Activated naive CD8-positive, alpha-beta T cell (primary cell): ENCODE results near the gene DCLK2.

ENCODE experiments used
- H3K27ac Mint-ChIP-seq: one replicate; pipeline ENCODE4 v1.8.0; 2021; ENCODE audit warnings: mixed read lengths
- H3K27me3 Mint-ChIP-seq: one replicate; pipeline ENCODE4 v1.8.0; 2021; ENCODE audit warnings: mixed read lengths
- H3K36me3 Mint-ChIP-seq: one replicate; pipeline ENCODE4 v1.8.0; 2021; ENCODE audit warnings: mixed read lengths
- H3K4me1 Mint-ChIP-seq: one replicate; pipeline ENCODE4 v1.8.0; 2021; ENCODE audit warnings: low read depth, mixed read lengths
- H3K4me3 Mint-ChIP-seq: one replicate; pipeline ENCODE4 v1.8.0; 2021; ENCODE audit warnings: mild to moderate bottlenecking, mixed read lengths
- H3K9me3 Mint-ChIP-seq: one replicate; pipeline ENCODE4 v1.8.0; 2021; ENCODE audit warnings: low read depth, mixed read lengths

Gene DCLK2

GRCh38 chr4:150078041-150078578 is at the start of gene DCLK2:
TSS of gene DCLK2 (plus strand) at chr4:150078445. CDS start at chr4:150079028, 583 bp downstream.
- H3K4me3 Mint-ChIP-seq: peak within 1 kb of the TSS; percentile 80
- no peaks in the 10 kb centered on the region for H3K36me3 Mint-ChIP-seq
- peaks cover 2% of the 10 kb centered on the region for H3K4me1 Mint-ChIP-seq
- H3K27ac Mint-ChIP-seq: no peak within 1 kb of the TSS
- peaks cover 36% of the 10 kb centered on the region for H3K27me3 Mint-ChIP-seq
- H3K9me3 Mint-ChIP-seq: peaks cover 6% of the 10 kb centered on the region

DNA sequence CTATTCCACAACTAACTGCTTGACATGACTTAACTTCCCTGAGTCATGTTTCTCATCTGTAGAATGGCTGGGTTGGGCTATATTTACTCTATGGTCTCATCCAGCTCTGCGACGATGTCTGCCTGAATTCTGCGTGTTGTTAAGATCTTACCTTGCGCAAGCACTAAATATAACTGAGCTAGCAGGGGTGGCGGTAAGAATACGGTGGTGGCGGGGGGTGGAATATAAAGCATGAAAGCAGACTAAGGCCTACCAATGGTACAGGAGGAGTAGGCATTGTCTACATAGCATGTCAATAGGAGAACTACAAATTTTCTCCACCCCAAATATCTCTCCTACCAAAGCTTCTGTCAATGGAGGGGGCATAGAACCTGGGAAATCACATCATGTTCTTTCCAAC is 45.7 kb upstream of the DCLK2 start:
- Mint-ChIP-seq H3K4me3 (no peak overlapping the region), H3K4me1 (no peaks in the 10 kb centered on the region), H3K36me3 (no peaks in the 10 kb centered on the region), H3K27ac (no peak overlapping the region), H3K9me3 (peaks cover 7% of the 10 kb centered on the region), H3K27me3 (peaks cover 11% of the 10 kb centered on the region)

- Mint-ChIP-seq H3K36me3 (no peaks in the 10 kb centered on the region), H3K9me3 (peaks cover 7% of the 10 kb centered on the region), H3K4me3 (no peak overlapping the region), H3K27me3 (peaks cover 11% of the 10 kb centered on the region), H3K4me1 (no peaks in the 10 kb centered on the region), H3K27ac (no peak overlapping the region)
Measured at GRCh38 chr4:150033081-150033480, 45.2 kb upstream of the DCLK2 start.

DNA sequence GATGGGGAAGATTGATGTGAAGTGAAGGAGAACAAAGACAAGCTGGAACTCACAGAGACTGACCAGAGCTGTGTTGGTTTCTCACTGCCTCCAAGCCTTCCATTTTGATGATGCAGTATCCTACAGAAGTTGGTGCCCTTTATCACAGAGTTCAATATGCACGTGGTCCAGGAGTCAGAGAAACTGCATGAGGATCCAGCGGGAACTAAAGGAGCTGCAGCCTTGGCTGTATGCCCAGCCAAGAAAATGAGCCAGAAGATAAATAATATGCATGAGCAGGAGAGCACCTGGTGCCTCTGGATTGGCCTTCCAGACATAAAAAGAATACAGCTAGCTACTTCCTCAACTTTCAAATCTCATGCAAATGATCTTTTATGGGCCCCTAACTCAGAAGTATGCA is 44.3 kb upstream of the DCLK2 start:
- Mint-ChIP-seq H3K36me3 (no peaks in the 10 kb centered on the region), H3K9me3 (peaks cover 7% of the 10 kb centered on the region), H3K27ac (no peak overlapping the region), H3K27me3 (peaks cover 11% of the 10 kb centered on the region), H3K4me1 (no peaks in the 10 kb centered on the region), H3K4me3 (no peak overlapping the region)

GRCh38 chr4:150037251-150037856 is 40.9 kb upstream of the DCLK2 start:
- Mint-ChIP-seq H3K4me3 (no peak overlapping the region), H3K27me3 (peaks cover 10% of the 10 kb centered on the region), H3K4me1 (no peaks in the 10 kb centered on the region), H3K9me3 (peaks cover 7% of the 10 kb centered on the region), H3K27ac (no peak overlapping the region), H3K36me3 (no peaks in the 10 kb centered on the region)

GRCh38 chr4:150038335-150039076 is 39.7 kb upstream of the DCLK2 start:
- Mint-ChIP-seq H3K4me1 (no peaks in the 10 kb centered on the region), H3K9me3 (peaks cover 7% of the 10 kb centered on the region), H3K27ac (no peak overlapping the region), H3K36me3 (no peaks in the 10 kb centered on the region), H3K4me3 (no peak overlapping the region), H3K27me3 (peaks cover 9% of the 10 kb centered on the region)

DNA sequence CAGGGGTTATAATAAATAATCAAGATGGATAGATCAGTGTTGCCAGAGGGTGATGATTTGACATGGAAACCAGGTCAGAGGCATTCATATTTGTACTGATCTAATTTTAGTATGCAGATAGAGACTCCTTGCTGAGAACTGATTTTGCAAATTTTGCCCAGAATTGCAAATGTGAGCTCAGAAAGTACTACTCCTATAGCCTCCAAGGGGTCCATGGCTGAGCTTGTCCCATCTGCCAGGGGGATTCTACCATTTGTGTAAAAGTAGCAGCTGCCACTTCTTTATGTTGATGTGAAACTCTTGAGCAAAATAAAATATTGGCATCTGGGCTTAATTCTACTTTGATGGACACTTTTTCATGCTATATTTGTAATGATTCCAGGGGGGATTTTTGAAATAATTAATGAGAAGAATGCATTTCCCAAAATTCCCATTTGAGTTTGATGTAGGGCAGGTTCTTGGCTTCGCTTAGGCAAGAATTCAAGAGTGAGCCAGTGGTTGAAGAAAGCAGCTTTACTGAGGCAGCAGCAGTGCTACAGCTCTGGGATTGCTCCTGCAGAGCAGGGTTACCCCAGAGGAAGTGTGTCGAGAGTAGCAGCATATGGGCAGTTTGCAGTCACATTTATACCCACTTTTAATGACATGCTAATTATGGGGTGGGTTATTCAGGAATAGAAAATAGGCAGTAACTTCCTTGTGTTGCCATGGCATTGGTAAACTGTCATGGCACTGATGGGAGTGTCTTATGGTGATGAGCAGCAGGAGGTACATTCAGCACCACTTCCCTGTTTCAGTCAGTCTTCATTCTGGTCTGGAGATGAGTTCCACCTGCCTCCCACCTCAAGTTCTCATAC is 38.7 kb upstream of the DCLK2 start:
- Mint-ChIP-seq H3K36me3 (no peaks in the 10 kb centered on the region), H3K27me3 (peaks cover 8% of the 10 kb centered on the region), H3K9me3 (peaks cover 7% of the 10 kb centered on the region), H3K4me3 (no peak overlapping the region), H3K27ac (no peak overlapping the region), H3K4me1 (no peaks in the 10 kb centered on the region)

GRCh38 chr4:150044517-150044916 is 33.7 kb upstream of the DCLK2 start:
- Mint-ChIP-seq H3K27me3 (peaks cover 8% of the 10 kb centered on the region), H3K4me3 (no peak overlapping the region), H3K27ac (no peak overlapping the region), H3K4me1 (no peaks in the 10 kb centered on the region), H3K36me3 (no peaks in the 10 kb centered on the region), H3K9me3 (no peaks in the 10 kb centered on the region)

GRCh38 chr4:150045410-150045809 is 32.8 kb upstream of the DCLK2 start:
- Mint-ChIP-seq H3K9me3 (no peaks in the 10 kb centered on the region), H3K4me1 (no peaks in the 10 kb centered on the region), H3K4me3 (no peak overlapping the region), H3K27me3 (peaks cover 10% of the 10 kb centered on the region), H3K27ac (no peak overlapping the region), H3K36me3 (no peaks in the 10 kb centered on the region)

- Mint-ChIP-seq H3K27me3 (peaks cover 7% of the 10 kb centered on the region), H3K4me1 (no peaks in the 10 kb centered on the region), H3K9me3 (no peaks in the 10 kb centered on the region), H3K27ac (no peak overlapping the region), H3K36me3 (no peaks in the 10 kb centered on the region), H3K4me3 (no peak overlapping the region)
Measured at GRCh38 chr4:150046728-150047217, 31.5 kb upstream of the DCLK2 start.

GRCh38 chr4:150047546-150047945 is 30.7 kb upstream of the DCLK2 start:
- Mint-ChIP-seq H3K27ac (no peak overlapping the region), H3K4me3 (no peak overlapping the region), H3K27me3 (peaks cover 5% of the 10 kb centered on the region), H3K36me3 (no peaks in the 10 kb centered on the region), H3K4me1 (no peaks in the 10 kb centered on the region), H3K9me3 (no peaks in the 10 kb centered on the region)

GRCh38 chr4:150049682-150050081 is 28.6 kb upstream of the DCLK2 start:
- Mint-ChIP-seq H3K4me3 (no peak overlapping the region), H3K27me3 (peaks cover 3% of the 10 kb centered on the region), H3K9me3 (peaks cover 4% of the 10 kb centered on the region), H3K27ac (no peak overlapping the region), H3K4me1 (no peaks in the 10 kb centered on the region), H3K36me3 (no peaks in the 10 kb centered on the region)

DNA sequence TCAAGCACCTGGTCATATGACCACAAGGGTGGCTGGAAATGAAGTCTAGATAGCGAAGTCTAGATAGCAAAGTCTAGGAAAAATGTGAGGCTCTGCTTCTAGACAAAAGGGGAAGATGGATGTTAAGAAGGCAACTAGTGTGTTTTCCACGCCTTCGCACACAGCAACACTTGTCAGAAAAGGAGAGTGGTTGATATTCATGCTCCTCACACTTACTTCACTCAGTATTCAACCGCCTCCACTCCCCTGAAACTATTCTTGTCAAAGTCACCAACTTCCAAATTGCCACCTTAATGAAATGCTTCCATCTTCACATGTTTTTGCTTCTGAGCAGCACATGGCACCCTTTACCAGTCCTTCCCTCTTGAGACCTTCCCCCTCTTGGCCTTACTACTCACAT is 27.7 kb upstream of the DCLK2 start:
- H3K27ac Mint-ChIP-seq: no peak overlapping the region
- peaks cover 4% of the 10 kb centered on the region for H3K9me3 Mint-ChIP-seq
- peaks cover 3% of the 10 kb centered on the region for H3K27me3 Mint-ChIP-seq
- H3K4me1 Mint-ChIP-seq: no peaks in the 10 kb centered on the region
- no peak overlapping the region for H3K4me3 Mint-ChIP-seq
- H3K36me3 Mint-ChIP-seq: no peaks in the 10 kb centered on the region

- H3K36me3 Mint-ChIP-seq: no peaks in the 10 kb centered on the region
- peaks cover 4% of the 10 kb centered on the region for H3K9me3 Mint-ChIP-seq
- no peak overlapping the region for H3K27ac Mint-ChIP-seq
- H3K4me1 Mint-ChIP-seq: no peaks in the 10 kb centered on the region
- no peak overlapping the region for H3K4me3 Mint-ChIP-seq
- H3K27me3 Mint-ChIP-seq: peaks cover 3% of the 10 kb centered on the region
Measured at GRCh38 chr4:150051111-150051510, 27.1 kb upstream of the DCLK2 start.

DNA sequence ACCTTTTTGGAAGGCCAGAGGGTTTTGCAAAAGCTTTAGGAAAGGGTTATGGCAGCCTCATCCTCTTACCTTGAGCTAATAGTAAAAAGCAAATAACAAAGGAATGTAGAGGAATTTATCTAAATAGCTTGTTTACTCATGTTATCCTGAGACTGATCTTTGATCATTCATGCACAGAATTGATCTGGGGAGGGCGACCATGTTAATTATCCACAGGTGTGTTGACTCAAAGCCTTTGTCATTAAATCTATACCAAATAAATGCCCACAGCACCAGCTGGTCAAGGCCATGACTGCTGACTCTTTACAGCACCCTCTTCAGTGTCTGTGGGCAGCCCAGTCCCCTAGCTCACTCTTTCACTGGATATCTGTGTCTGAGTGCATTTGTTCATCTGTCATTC is 22.8 kb upstream of the DCLK2 start:
- Mint-ChIP-seq H3K4me1 (no peaks in the 10 kb centered on the region), H3K27me3 (peaks cover 1% of the 10 kb centered on the region), H3K4me3 (no peak overlapping the region), H3K27ac (no peak overlapping the region), H3K9me3 (peaks cover 4% of the 10 kb centered on the region), H3K36me3 (no peaks in the 10 kb centered on the region)
